Inflammatory macrophage treated with lipopolysaccharide for 4 hours (primary cell): ENCODE data around the gene SRSF4.
"Not testable (repeated sequence)": the region's sequence is repeated elsewhere in the genome, so short reads cannot be mapped to it uniquely, and the experiment has no call there.

Source experiments
- DNase-seq: peaks from one replicate; pipeline ENCODE4 v3.0.0-alpha.2; 2020

The SRSF4 gene

GRCh38 chr1:29124366-29125236 is 57.1 kb downstream of the SRSF4 start:
- peak; percentile 40 for DNase-seq

GRCh38 chr1:29123887-29124365 is 57.8 kb downstream of the SRSF4 start, which contains the start of gene TMEM200B:
Gene TMEM200B, minus strand, starts transcription at chr1:29123903. Its CDS starts 2,075 bp downstream, at chr1:29121828.
- DNase-seq, result no peak

GRCh38 chr1:29123053-29123886 is 58.4 kb downstream of the SRSF4 start:
- DNase-seq, result no peak

- DNase-seq, result no peak
Observed at GRCh38 chr1:29122682-29123052, 59.0 kb downstream of the SRSF4 start.

- DNase-seq, result no peak
Observed at GRCh38 chr1:29121936-29122681, 59.6 kb downstream of the SRSF4 start.

GRCh38 chr1:29121516-29121935 is 60.2 kb downstream of the SRSF4 start:
- no peak for DNase-seq

GRCh38 chr1:29120947-29121485 is 60.7 kb downstream of the SRSF4 start:
- DNase-seq, result peak; percentile 46

- no peak for DNase-seq
Observed at GRCh38 chr1:29120367-29120766, 61.3 kb downstream of the SRSF4 start.

- DNase-seq, result no peak
Observed at GRCh38 chr1:29119121-29119929, 62.4 kb downstream of the SRSF4 start.

- DNase-seq, result no peak
Observed at GRCh38 chr1:29117381-29117780, 64.3 kb downstream of the SRSF4 start.

- no peak for DNase-seq
Observed at GRCh38 chr1:29114654-29115053, 67.0 kb downstream of the SRSF4 start.

- DNase-seq, result no peak
Observed at GRCh38 chr1:29113413-29114117, 68.1 kb downstream of the SRSF4 start.

- DNase-seq, result no peak
Observed at GRCh38 chr1:29112705-29113412, 68.8 kb downstream of the SRSF4 start.

GRCh38 chr1:29108041-29108440 is 73.7 kb downstream of the SRSF4 start:
- not testable (repeated sequence) for DNase-seq

- peak; percentile 37 for DNase-seq
Observed at GRCh38 chr1:29105822-29106221, 75.9 kb downstream of the SRSF4 start.

- DNase-seq, result no peak
Observed at GRCh38 chr1:29100487-29100886, 81.2 kb downstream of the SRSF4 start.

- no peak for DNase-seq
Observed at GRCh38 chr1:29099286-29099685, 82.4 kb downstream of the SRSF4 start.
